WTC11 (cell line): ENCODE measurements around the gene OSTC. TPM values are rescaled to one million over a fixed set of nuclear protein-coding genes. Genes with fewer than 3 reads are reported as not detected.

Source experiments
- ATAC-seq: fragments of 200-7000 bp; cut with Tn5 transposase; 2 replicates; pipeline ENCODE4 v1.10.0; 2021; ENCODE audit warnings: mild to moderate bottlenecking, moderate library complexity
- CTCF ChIA-PET: fragments of 300-600 bp; sonication (Branson Sonifier 250); formaldehyde crosslinking; loops from one replicate; lab custom pipeline; 2021; ENCODE audit warnings: antibody characterized with exemption; lab: Charles Lee
- POLR2A ChIA-PET: fragments of 350-600 bp; sonication (Branson Sonifier 250); formaldehyde crosslinking; loops from one replicate; lab custom pipeline; 2021; ENCODE audit warnings: antibody characterized with exemption; lab: Charles Lee
- DNase-seq: peaks from one replicate; pipeline ENCODE4 v3.0.0; 2021; ENCODE audit warnings: low spot score
- H3K27ac Mint-ChIP-seq: 2 replicates; pipeline ENCODE4 v1.8.0; 2021; ENCODE audit warnings: mixed read lengths
- H3K27me3 Mint-ChIP-seq: 2 replicates; pipeline ENCODE4 v1.8.0; 2021; ENCODE audit warnings: low read depth, mild to moderate bottlenecking, moderate library complexity, mixed read lengths
- H3K36me3 Mint-ChIP-seq: 2 replicates; pipeline ENCODE4 v1.8.0; 2021; ENCODE audit warnings: mixed read lengths
- H3K4me1 Mint-ChIP-seq: 2 replicates; pipeline ENCODE4 v1.8.0; 2022; ENCODE audit warnings: mixed read lengths
- H3K4me3 Mint-ChIP-seq: 2 replicates; pipeline ENCODE4 v1.8.0; 2021; ENCODE audit warnings: mild to moderate bottlenecking, moderate library complexity, mixed read lengths
- H3K9me3 Mint-ChIP-seq: 2 replicates; pipeline ENCODE4 v1.8.0; 2021; ENCODE audit warnings: mixed read lengths
- AFF4 ChIP-seq: sonication (generic); formaldehyde crosslinking; IDR thresholded peaks from 2 replicates; pipeline ENCODE4 v1.8.1; 2023; ENCODE audit warnings: mild to moderate bottlenecking, missing genetic modification reagents, borderline replicate concordance
- ATF6 ChIP-seq: sonication (generic); formaldehyde crosslinking; IDR thresholded peaks from 2 replicates; pipeline ENCODE4 v1.8.1; 2023; ENCODE audit warnings: mild to moderate bottlenecking, missing genetic modification reagents
- CREB1 ChIP-seq: sonication (generic); formaldehyde crosslinking; IDR thresholded peaks from 2 replicates; pipeline ENCODE4 v1.8.0; 2023; ENCODE audit warnings: mild to moderate bottlenecking, missing genetic modification reagents
- E2F1 ChIP-seq: sonication (generic); formaldehyde crosslinking; IDR thresholded peaks from 2 replicates; pipeline ENCODE4 v1.8.0; 2022; ENCODE audit warnings: mild to moderate bottlenecking, missing genetic modification reagents
- ELF4 ChIP-seq: sonication (generic); formaldehyde crosslinking; IDR thresholded peaks from 2 replicates; pipeline ENCODE4 v1.8.1; 2022; ENCODE audit warnings: low read depth, mild to moderate bottlenecking, moderate library complexity, missing genetic modification reagents
- ERG ChIP-seq: fragments of 250-450 bp; sonication (Bioruptor Pico); IDR thresholded peaks from 2 replicates; pipeline ENCODE4 v1.8.0; 2021; ENCODE audit warnings: mild to moderate bottlenecking
- ETV6 ChIP-seq: sonication (generic); formaldehyde crosslinking; IDR thresholded peaks from 2 replicates; pipeline ENCODE4 v1.8.1; 2022; ENCODE audit warnings: mild to moderate bottlenecking, missing genetic modification reagents
- FOXK1 ChIP-seq: sonication (generic); formaldehyde crosslinking; IDR thresholded peaks from 2 replicates; pipeline ENCODE4 v1.8.0; 2022; ENCODE audit warnings: mild to moderate bottlenecking, moderate library complexity, missing genetic modification reagents
- FOXP1 ChIP-seq: sonication (generic); formaldehyde crosslinking; IDR thresholded peaks from 2 replicates; pipeline ENCODE4 v1.8.0; 2022; ENCODE audit warnings: missing genetic modification reagents, mild to moderate bottlenecking, moderate library complexity, borderline replicate concordance
- FOXP4 ChIP-seq: sonication (generic); formaldehyde crosslinking; IDR thresholded peaks from 2 replicates; pipeline ENCODE4 v1.8.0; 2022; ENCODE audit warnings: mild to moderate bottlenecking, missing genetic modification reagents
- IRF1 ChIP-seq: sonication (generic); formaldehyde crosslinking; IDR thresholded peaks from 2 replicates; pipeline ENCODE4 v1.8.0; 2023; ENCODE audit warnings: missing genetic modification reagents
- KAT7 ChIP-seq: sonication (generic); formaldehyde crosslinking; IDR thresholded peaks from 2 replicates; pipeline ENCODE4 v1.8.1; 2023; ENCODE audit warnings: missing genetic modification reagents, mild to moderate bottlenecking, borderline replicate concordance
- MAX ChIP-seq: sonication (generic); formaldehyde crosslinking; IDR thresholded peaks from 2 replicates; pipeline ENCODE4 v1.8.0; 2022; ENCODE audit warnings: mild to moderate bottlenecking, missing genetic modification reagents
- NFE2L1 ChIP-seq: sonication (generic); formaldehyde crosslinking; IDR thresholded peaks from 2 replicates; pipeline ENCODE4 v1.8.1; 2023; ENCODE audit warnings: missing genetic modification reagents
- NR3C1 ChIP-seq: sonication (generic); formaldehyde crosslinking; conservative IDR thresholded peaks from 2 replicates; pipeline ENCODE4 v1.8.1; 2023; ENCODE audit warnings: low read depth, mild to moderate bottlenecking, missing genetic modification reagents
- PREB ChIP-seq: sonication (generic); formaldehyde crosslinking; IDR thresholded peaks from 2 replicates; pipeline ENCODE4 v1.8.1; 2022; ENCODE audit warnings: mild to moderate bottlenecking, missing genetic modification reagents, moderate library complexity, borderline replicate concordance
- RELA ChIP-seq: sonication (generic); formaldehyde crosslinking; IDR thresholded peaks from 2 replicates; pipeline ENCODE4 v1.8.1; 2022; ENCODE audit warnings: missing genetic modification reagents, mild to moderate bottlenecking, borderline replicate concordance
- RORB ChIP-seq: fragments of 250-450 bp; sonication (Bioruptor Pico); IDR thresholded peaks from 2 replicates; pipeline ENCODE4 v1.9.0; 2021; ENCODE audit warnings: mild to moderate bottlenecking
- SMAD3 ChIP-seq: sonication (generic); formaldehyde crosslinking; IDR thresholded peaks from 2 replicates; pipeline ENCODE4 v1.8.0; 2022; ENCODE audit warnings: missing genetic modification reagents, mild to moderate bottlenecking, borderline replicate concordance
- SMAD4 ChIP-seq: sonication (generic); formaldehyde crosslinking; IDR thresholded peaks from 2 replicates; pipeline ENCODE4 v1.8.0; 2022; ENCODE audit warnings: mild to moderate bottlenecking, missing genetic modification reagents
- SP1 ChIP-seq: sonication (generic); formaldehyde crosslinking; conservative IDR thresholded peaks from 2 replicates; pipeline ENCODE4 v1.8.1; 2022; ENCODE audit warnings: missing genetic modification reagents
- TEAD1 ChIP-seq: sonication (generic); formaldehyde crosslinking; IDR thresholded peaks from 2 replicates; pipeline ENCODE4 v1.8.0; 2022; ENCODE audit warnings: mild to moderate bottlenecking, missing genetic modification reagents
- TEAD4 ChIP-seq: sonication (generic); formaldehyde crosslinking; IDR thresholded peaks from 2 replicates; pipeline ENCODE4 v1.8.0; 2022; ENCODE audit warnings: mild to moderate bottlenecking, missing genetic modification reagents
- ZNF423 ChIP-seq: fragments of 250-450 bp; sonication (Bioruptor Pico); IDR thresholded peaks from 2 replicates; pipeline ENCODE4 v2.1.2; 2022; ENCODE audit warnings: mild to moderate bottlenecking, moderate library complexity
- ZNF671 ChIP-seq: fragments of 250-450 bp; sonication (Bioruptor Pico); IDR thresholded peaks from 2 replicates; pipeline ENCODE4 v1.8.0; 2021; ENCODE audit warnings: mild to moderate bottlenecking
- total RNA-seq: library from RNA; stranded (reverse); gene quantifications from 3 replicates; pipeline ENCODE4 v1.2.3, GENCODE V29; 2021

OSTC gene
- total RNA-seq, 1 experiment from 2014 or later, result 132 TPM

GRCh38 chr4:108714880-108715279 is 64.5 kb downstream of the OSTC start:
- DNase-seq (no peak), ATAC-seq (peak; percentile 64)
- Mint-ChIP-seq H3K27me3 (peaks cover 3% of the 10 kb centered on the region; the same call in 1 of the 2 replicates), H3K4me3 (no peak overlapping the region), H3K36me3 (no peaks in the 10 kb centered on the region; the same call in 1 of the 2 replicates), H3K9me3 (peaks cover 11% of the 10 kb centered on the region), H3K4me1 (peaks cover 40% of the 10 kb centered on the region), H3K27ac (0 out of 2 replicates have a peak overlapping the region, but pooled peaks have one; percentile 23)
- TF ChIP-seq FOXP4 (CRISPR knock-in tag) (no peak), ZNF671 (CRISPR knock-in tag) (no peak), AFF4 (CRISPR knock-in tag) (no peak), SMAD4 (CRISPR knock-in tag) (no peak), TEAD4 (CRISPR knock-in tag) (no peak), CREB1 (no peak), E2F1 (CRISPR knock-in tag) (no peak), ELF4 (CRISPR knock-in tag) (no peak), NFE2L1 (CRISPR knock-in tag) (no peak), RELA (no peak), ETV6 (no peak), ZNF423 (CRISPR knock-in tag) (no peak), TEAD1 (CRISPR knock-in tag) (no peak), FOXP1 (CRISPR knock-in tag) (no peak), FOXK1 (CRISPR knock-in tag) (no peak), KAT7 (CRISPR knock-in tag) (no peak), ATF6 (CRISPR knock-in tag) (no peak), NR3C1 (no peak)
- CTCF ChIA-PET, result interaction anchor here (1.0 kb wide), 2 partner anchors 11 to 34 kb away, joined by 3 read pairs; no protein-coding TSS in a partner anchor
- POLR2A ChIA-PET, result no interaction called here

GRCh38 chr4:108716340-108716739 is 65.9 kb downstream of the OSTC start:
- no peaks in the 10 kb centered on the region; the same call in 1 of the 2 replicates for H3K36me3 Mint-ChIP-seq
- ATAC-seq, result no peak
- CTCF ChIA-PET, result no interaction called here
- no peak for TF ChIP-seq SMAD3 (CRISPR knock-in tag)
- TF ChIP-seq IRF1 (CRISPR knock-in tag), result no peak
- TF ChIP-seq MAX, result no peak
- no peak for TF ChIP-seq PREB (CRISPR knock-in tag)
- TF ChIP-seq SP1 (CRISPR knock-in tag), result no peak
- TF ChIP-seq RORB, result no peak
- no peak for TF ChIP-seq ERG (CRISPR knock-in tag)
- no peak for TF ChIP-seq FOXK1 (CRISPR knock-in tag)
- TF ChIP-seq RELA, result no peak
- no peak for TF ChIP-seq ETV6

More at GRCh38 chr4:108716340-108716739, 65.9 kb downstream of the OSTC start:
- H3K4me3 Mint-ChIP-seq, result no peak overlapping the region
- H3K27me3 Mint-ChIP-seq, result peaks cover 3% of the 10 kb centered on the region; the same call in 1 of the 2 replicates
- no peak for DNase-seq
- peaks cover 37% of the 10 kb centered on the region for H3K4me1 Mint-ChIP-seq
- H3K27ac Mint-ChIP-seq, result no peak overlapping the region
- POLR2A ChIA-PET, result no interaction called here
- H3K9me3 Mint-ChIP-seq, result peaks cover 18% of the 10 kb centered on the region
